ENCODE measurements around the gene MALRD1. TPM values are rescaled to one million over a fixed set of nuclear protein-coding genes. Genes with fewer than 3 reads are reported as not detected.
"Not testable (repeated sequence)": the region's sequence is repeated elsewhere in the genome, so short reads cannot be mapped to it uniquely, and the experiment has no call there.

The MALRD1 gene
- total RNA-seq, 1 experiment from 2014 or later: not detected

GRCh38 chr10:19497026-19497425 lies 448.4 kb downstream of the MALRD1 start:
- H3K9me3 ChIP-seq (replicated peaks): no peaks in the 10 kb centered on the region
- H3K4me3 ChIP-seq: no peak overlapping the region
- no peak overlapping the region for H3K27ac ChIP-seq
- H3K4me1 ChIP-seq: no peaks in the 10 kb centered on the region
- H3K36me3 ChIP-seq: no peaks in the 10 kb centered on the region
- H3K27me3 ChIP-seq: no peaks in the 10 kb centered on the region
- no peak for DNase-seq

DNA sequence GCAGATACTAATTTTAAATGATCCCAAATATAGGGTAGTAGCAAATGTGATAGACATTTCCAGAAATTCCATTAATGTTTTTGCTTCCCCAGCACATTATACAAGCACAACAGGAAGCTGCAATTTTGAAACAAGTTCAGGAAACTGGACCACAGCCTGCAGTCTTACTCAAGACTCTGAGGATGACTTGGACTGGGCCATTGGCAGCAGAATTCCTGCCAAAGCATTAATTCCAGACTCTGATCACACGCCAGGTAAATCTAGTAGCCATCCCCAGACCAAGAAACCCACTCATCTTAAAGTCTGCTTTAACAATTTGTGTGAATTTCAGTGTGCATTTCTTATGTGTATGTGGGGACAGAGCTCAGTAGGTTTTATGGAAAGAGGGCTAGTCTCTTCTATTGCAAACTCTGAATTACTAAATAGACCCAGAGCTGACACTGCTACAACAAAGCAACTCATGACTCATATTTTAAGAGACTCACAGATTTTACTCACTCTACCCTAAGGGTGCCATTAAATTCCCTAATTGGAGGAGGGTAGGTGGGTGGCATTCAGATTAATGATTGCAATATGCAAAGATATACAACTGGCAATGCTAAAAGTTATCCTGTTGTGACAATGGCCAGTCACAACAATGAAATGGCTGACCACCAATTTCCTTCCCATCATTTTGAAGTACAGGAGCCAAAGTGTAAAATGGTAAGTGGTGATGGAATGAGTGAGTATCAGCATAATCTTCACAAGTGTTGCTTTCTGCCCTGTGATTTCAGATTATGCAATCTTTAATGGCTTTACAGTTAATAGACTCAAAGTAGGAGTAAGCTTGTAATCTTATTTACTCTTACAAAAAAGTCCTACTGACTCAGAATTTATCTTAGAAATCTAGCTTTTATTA lies 450.0 kb downstream of the MALRD1 start:
- Histone ChIP-seq H3K4me1 (no peaks in the 10 kb centered on the region), H3K27me3 (no peaks in the 10 kb centered on the region), H3K9me3 (replicated peaks) (no peaks in the 10 kb centered on the region), H3K4me3 (no peak overlapping the region), H3K36me3 (no peaks in the 10 kb centered on the region), H3K27ac (no peak overlapping the region)
- DNase-seq: no peak

- DNase-seq: no peak
- Histone ChIP-seq H3K27ac (no peak overlapping the region), H3K9me3 (replicated peaks) (no peaks in the 10 kb centered on the region), H3K27me3 (no peaks in the 10 kb centered on the region), H3K36me3 (no peaks in the 10 kb centered on the region), H3K4me1 (no peaks in the 10 kb centered on the region), H3K4me3 (no peak overlapping the region)
Measured at GRCh38 chr10:19499291-19499770, 450.7 kb downstream of the MALRD1 start.

DNA sequence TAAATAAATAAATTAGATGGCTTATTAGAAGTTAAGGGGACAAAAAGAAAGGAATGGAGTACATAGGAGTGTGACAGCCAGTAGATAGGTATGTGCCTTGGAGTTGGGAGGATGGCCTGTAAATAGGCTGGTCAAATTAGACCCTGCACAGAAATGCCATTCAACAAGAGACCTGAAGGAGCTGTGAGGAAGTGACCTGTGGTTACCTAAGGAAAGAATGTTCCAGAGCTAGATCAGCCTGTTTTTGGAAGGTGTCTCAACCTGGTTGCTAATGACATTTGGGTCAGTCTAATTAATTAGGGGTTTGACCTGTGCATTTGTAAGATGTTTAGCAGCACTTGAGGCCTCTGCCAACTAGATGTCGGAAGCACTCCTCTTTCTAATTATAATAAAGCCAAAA lies 452.4 kb downstream of the MALRD1 start:
- no peak for DNase-seq
- Histone ChIP-seq H3K27me3 (no peaks in the 10 kb centered on the region), H3K9me3 (replicated peaks) (no peaks in the 10 kb centered on the region), H3K4me1 (no peaks in the 10 kb centered on the region), H3K27ac (no peak overlapping the region), H3K36me3 (no peaks in the 10 kb centered on the region), H3K4me3 (no peak overlapping the region)

DNA sequence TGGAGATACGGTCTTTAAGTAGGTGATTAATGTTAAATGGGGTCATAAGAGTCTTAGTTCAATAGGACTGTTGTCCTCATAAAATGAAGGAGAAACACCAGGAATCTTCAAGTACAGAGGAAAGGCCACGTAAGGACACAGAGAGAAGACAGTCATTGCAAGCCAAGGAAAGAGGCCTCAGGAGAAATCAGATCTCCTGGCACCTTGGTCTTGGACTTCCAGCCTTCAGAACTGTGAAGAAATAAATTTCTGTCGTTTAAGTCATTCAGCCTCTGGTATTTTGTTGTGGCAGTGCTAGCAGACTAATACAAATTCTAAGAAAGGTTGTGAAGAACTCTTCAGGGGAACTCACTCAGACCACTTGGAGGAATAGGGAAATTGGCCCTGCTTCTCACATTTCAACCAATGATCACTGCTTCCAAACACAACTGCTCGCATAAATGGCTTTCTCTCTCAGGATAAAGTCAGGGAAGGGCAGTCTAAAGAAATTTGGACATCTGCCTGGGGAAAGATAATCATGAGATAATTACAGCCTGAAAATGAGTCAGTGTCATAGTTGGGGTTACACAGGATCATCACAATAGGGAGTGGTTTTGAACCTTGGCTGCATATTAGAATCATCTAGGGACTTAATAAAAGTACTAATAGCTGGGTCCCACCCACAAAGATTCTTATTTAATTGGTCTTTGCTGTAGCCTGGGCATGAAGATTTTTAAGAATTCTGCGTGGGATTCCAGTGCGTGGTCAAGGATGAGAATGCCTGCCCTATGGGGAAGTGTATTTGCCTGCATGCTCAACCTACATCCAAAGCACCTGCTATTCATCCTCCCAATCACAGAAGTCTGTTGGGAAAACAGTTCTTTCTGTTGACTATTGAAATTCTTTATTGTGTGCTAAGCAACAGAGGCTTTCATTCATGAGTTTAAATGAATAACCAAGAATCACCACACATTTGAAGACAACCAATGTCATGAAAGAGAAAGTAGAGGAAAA lies 457.0 kb downstream of the MALRD1 start:
- H3K36me3 ChIP-seq: no peaks in the 10 kb centered on the region
- no peaks in the 10 kb centered on the region for H3K27me3 ChIP-seq
- DNase-seq: no peak
- no peaks in the 10 kb centered on the region for H3K4me1 ChIP-seq
- H3K4me3 ChIP-seq: no peak overlapping the region
- no peak overlapping the region for H3K27ac ChIP-seq
- H3K9me3 ChIP-seq (replicated peaks): no peaks in the 10 kb centered on the region

DNA sequence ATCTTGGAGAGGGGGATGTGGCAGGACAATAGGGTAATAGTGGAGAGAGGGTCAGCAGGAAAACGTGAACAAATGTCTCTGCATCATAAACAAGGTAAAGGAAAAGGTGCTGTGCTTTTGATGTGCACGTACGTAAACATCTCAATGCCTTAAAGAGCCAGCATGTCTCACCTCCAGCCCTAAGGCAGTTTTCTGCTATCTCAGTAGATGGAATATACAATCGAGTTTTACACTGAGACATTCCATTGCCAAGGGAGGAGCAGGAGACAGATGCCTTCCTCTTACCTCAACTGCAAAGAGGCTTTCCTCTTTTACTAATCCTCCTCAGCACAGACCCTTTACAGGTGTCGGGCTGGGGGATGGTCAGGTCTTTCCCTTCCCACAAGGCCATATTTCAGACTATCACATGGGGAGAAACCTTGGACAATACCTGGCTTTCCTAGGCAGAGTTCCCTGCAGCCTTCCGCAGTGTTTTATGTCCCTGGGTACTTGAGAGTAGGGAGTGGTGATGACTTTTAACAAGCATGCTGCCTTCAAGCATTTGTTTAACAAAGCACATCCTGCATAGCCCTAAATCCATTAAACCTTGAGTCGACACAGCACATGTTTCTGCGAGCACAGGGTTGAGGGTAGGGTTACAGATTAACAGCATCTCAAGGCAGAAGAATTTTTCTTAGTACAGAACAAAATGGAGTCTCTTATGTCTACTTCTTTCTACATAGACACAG lies 461.6 kb downstream of the MALRD1 start:
- DNase-seq; H3K4me1 ChIP-seq; H3K9me3 ChIP-seq (replicated peaks); H3K36me3 ChIP-seq; H3K27me3 ChIP-seq; H3K27ac ChIP-seq; H3K4me3 ChIP-seq: not testable (repeated sequence)

GRCh38 chr10:19518109-19518508 lies 469.5 kb downstream of the MALRD1 start:
- H3K36me3 ChIP-seq: no peaks in the 10 kb centered on the region
- no peaks in the 10 kb centered on the region for H3K27me3 ChIP-seq
- no peaks in the 10 kb centered on the region for H3K4me1 ChIP-seq
- H3K4me3 ChIP-seq: no peak overlapping the region
- DNase-seq: no peak
- no peaks in the 10 kb centered on the region for H3K9me3 ChIP-seq (replicated peaks)
- no peak overlapping the region for H3K27ac ChIP-seq

- DNase-seq: no peak
- Histone ChIP-seq H3K36me3 (no peaks in the 10 kb centered on the region), H3K9me3 (replicated peaks) (no peaks in the 10 kb centered on the region), H3K4me3 (no peak overlapping the region), H3K27ac (no peak overlapping the region), H3K27me3 (no peaks in the 10 kb centered on the region), H3K4me1 (no peaks in the 10 kb centered on the region)
Measured at GRCh38 chr10:19518632-19519031, 470.0 kb downstream of the MALRD1 start.

DNA sequence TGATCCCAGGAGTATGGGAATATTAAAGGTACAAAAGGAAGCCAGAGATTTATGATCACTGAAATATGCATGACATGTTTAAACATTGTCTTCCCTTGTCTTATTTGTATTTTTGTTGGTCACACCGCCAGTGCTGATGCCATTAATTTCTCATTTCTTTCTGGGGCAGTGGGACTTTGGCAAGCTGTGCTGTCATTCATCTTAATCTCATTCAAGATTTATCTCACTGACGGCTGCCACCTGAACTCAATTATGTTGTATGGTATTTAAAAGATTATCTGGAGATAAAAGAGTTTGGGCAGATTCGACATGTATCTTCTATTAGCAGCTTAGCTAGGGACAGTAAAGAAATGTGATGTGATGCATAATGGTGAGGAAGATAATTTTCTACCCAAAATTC lies 482.7 kb downstream of the MALRD1 start:
- DNase-seq: no peak
- Histone ChIP-seq H3K4me1 (no peaks in the 10 kb centered on the region), H3K27me3 (no peaks in the 10 kb centered on the region), H3K36me3 (no peaks in the 10 kb centered on the region), H3K4me3 (no peak overlapping the region), H3K9me3 (replicated peaks) (no peaks in the 10 kb centered on the region), H3K27ac (no peak overlapping the region)

- H3K4me3 ChIP-seq: no peak overlapping the region
- no peak overlapping the region for H3K27ac ChIP-seq
- no peaks in the 10 kb centered on the region for H3K36me3 ChIP-seq
- DNase-seq: no peak
- no peaks in the 10 kb centered on the region for H3K4me1 ChIP-seq
- H3K27me3 ChIP-seq: no peaks in the 10 kb centered on the region
- no peaks in the 10 kb centered on the region for H3K9me3 ChIP-seq (replicated peaks)
Measured at GRCh38 chr10:19532411-19532810, 483.8 kb downstream of the MALRD1 start.

GRCh38 chr10:19541299-19541698 lies 492.7 kb downstream of the MALRD1 start:
- Histone ChIP-seq H3K9me3 (replicated peaks) (no peaks in the 10 kb centered on the region), H3K27ac (no peak overlapping the region), H3K4me3 (no peak overlapping the region), H3K27me3 (no peaks in the 10 kb centered on the region), H3K4me1 (no peaks in the 10 kb centered on the region), H3K36me3 (no peaks in the 10 kb centered on the region)
- DNase-seq: no peak

DNA sequence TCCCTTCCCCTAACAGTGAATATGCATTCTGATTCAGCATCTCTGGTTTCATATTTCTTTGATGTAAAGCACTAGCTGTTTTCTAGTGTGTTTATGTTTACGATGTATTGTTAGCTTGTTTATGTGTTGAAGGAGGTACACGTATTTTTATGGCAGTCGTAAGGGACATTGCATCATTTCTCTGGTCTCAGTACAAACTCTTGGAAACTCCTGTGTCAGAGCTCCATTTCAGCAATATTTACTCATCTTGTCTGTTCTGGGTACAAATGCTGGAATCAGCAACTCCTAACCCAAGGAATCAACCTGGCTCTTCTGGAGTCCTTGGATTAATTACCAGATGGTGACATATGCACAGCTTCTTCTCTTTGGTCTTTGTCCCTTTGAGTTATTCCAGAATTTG lies 497.6 kb downstream of the MALRD1 start:
- no peak overlapping the region for H3K27ac ChIP-seq
- H3K9me3 ChIP-seq (replicated peaks): no peaks in the 10 kb centered on the region
- H3K36me3 ChIP-seq: no peaks in the 10 kb centered on the region
- DNase-seq: no peak
- H3K4me1 ChIP-seq: no peaks in the 10 kb centered on the region
- H3K4me3 ChIP-seq: no peak overlapping the region
- no peaks in the 10 kb centered on the region for H3K27me3 ChIP-seq

GRCh38 chr10:19549503-19549902 lies 500.9 kb downstream of the MALRD1 start:
- Histone ChIP-seq H3K27me3 (no peaks in the 10 kb centered on the region), H3K27ac (no peak overlapping the region), H3K9me3 (replicated peaks) (no peaks in the 10 kb centered on the region), H3K4me1 (no peaks in the 10 kb centered on the region), H3K36me3 (no peaks in the 10 kb centered on the region), H3K4me3 (no peak overlapping the region)
- no peak for DNase-seq

- Histone ChIP-seq H3K36me3 (no peaks in the 10 kb centered on the region), H3K4me3 (no peak overlapping the region), H3K4me1 (no peaks in the 10 kb centered on the region), H3K9me3 (replicated peaks) (no peaks in the 10 kb centered on the region), H3K27me3 (no peaks in the 10 kb centered on the region), H3K27ac (no peak overlapping the region)
- no peak for DNase-seq
Measured at GRCh38 chr10:19556666-19557065, 508.1 kb downstream of the MALRD1 start.
